ENCODE data around the gene MEF2C.

GRCh38 chr5:88691230-88691582 lies 191.8 kb downstream of the MEF2C start:
- no peak for TF ChIP-seq CTCF (IDR thresholded peaks at IDR 0.05; ENCODE audit: insufficient read depth, low read depth, low read length)
- no peak for TF ChIP-seq EZH2 (IDR thresholded peaks at IDR 0.05; ENCODE audit: insufficient read depth, low read length)
